Gastroesophageal sphincter (tissue), 4 donors: ENCODE measurements around the gene DRAP1. TPM values are rescaled to one million over a fixed set of nuclear protein-coding genes. Genes with fewer than 3 reads are reported as not detected.
"Not testable (repeated sequence)": the region's sequence is repeated elsewhere in the genome, so short reads cannot be mapped to it uniquely, and the experiment has no call there.

Experiments
- ATAC-seq: fragments of 150-250 bp; one replicate; pipeline ENCODE4 v1.9.1; 2016; ENCODE audit warnings: mild to moderate bottlenecking, moderate library complexity
- H3K27ac ChIP-seq, 4 donors: fragments of 200-600 bp; sonication (generic) in 3 of 4; 1 replicate in 3 of 4; 2 replicates in 1 of 4; pipeline ENCODE4 v1.5.1; 2016 to 2019
- H3K27me3 ChIP-seq: fragments of 200-600 bp; sonication (generic); one replicate; pipeline ENCODE4 v1.5.1; 2019
- H3K36me3 ChIP-seq, 2 donors: fragments of 200-600 bp; sonication (generic); one replicate each; pipeline ENCODE4 v1.5.1; 2019; ENCODE audit warnings: control low read depth in 1 of 2
- H3K4me1 ChIP-seq, 3 donors: fragments of 200-600 bp; sonication (generic); 1 replicate in 2 of 3; 2 replicates in 1 of 3; pipeline ENCODE4 v1.5.1; 2016 to 2019; ENCODE audit warnings: control low read depth in 2 of 3
- H3K4me3 ChIP-seq, 2 donors: fragments of 200-600 bp; sonication (generic); one replicate each; pipeline ENCODE4 v1.5.1; 2019; ENCODE audit warnings: mild to moderate bottlenecking in 1 of 2, moderate library complexity in 1 of 2
- H3K9me3 ChIP-seq, 3 donors: fragments of 200-600 bp; sonication (generic); one replicate each; pipeline ENCODE4 v1.5.1; 2017 to 2019; ENCODE audit warnings: control low read depth in 2 of 3
- EP300 ChIP-seq: sonication (generic); formaldehyde crosslinking; IDR thresholded peaks from one replicate; pipeline ENCODE4 v1.6.1; 2017; ENCODE audit warnings: antibody characterized with exemption, mild to moderate bottlenecking
- POLR2A ChIP-seq, 2 donors: fragments of 450-650 bp; IDR thresholded peaks; one replicate each; pipeline ENCODE4 v1.6.1; 2017; ENCODE audit warnings: antibody characterized with exemption in 2 of 2, mild to moderate bottlenecking in 2 of 2, moderate library complexity in 1 of 2
- POLR2AphosphoS5 ChIP-seq: sonication (generic); formaldehyde crosslinking; IDR thresholded peaks from one replicate; pipeline ENCODE4 v1.6.1; 2017; ENCODE audit warnings: antibody characterized with exemption
- WGBS, 2 donors: methylation state at CpG; one replicate each; pipeline ENCODE4 v1.1.5; 2018; ENCODE audit warnings: low coverage in 1 of 2; 5-methylcytosine and 5-hydroxymethylcytosine counted together
- total RNA-seq, 4 donors: library from RNA; depleted of rRNA; stranded (reverse); fragments of >200 nt; gene quantifications; one replicate each; pipeline ENCODE4 v1.1.0, GENCODE V29; 2016
- TF ChIP-seq, protein P1 (sequence below), 4 experiments: fragments of 200-600 bp in 2 of 4; fragments of 450-650 bp in 2 of 4; sonication (generic) in 1 of 4; IDR thresholded peaks; one replicate each; pipeline ENCODE4 v1.5.1; 2017 to 2019; ENCODE audit warnings: antibody characterized with exemption in 4 of 4, mild to moderate bottlenecking in 2 of 4, moderate library complexity in 2 of 4

The DRAP1 gene
- total RNA-seq, 4 donors from 2014 or later, result 80.2 to 118 (median 98.8) TPM

DNA sequence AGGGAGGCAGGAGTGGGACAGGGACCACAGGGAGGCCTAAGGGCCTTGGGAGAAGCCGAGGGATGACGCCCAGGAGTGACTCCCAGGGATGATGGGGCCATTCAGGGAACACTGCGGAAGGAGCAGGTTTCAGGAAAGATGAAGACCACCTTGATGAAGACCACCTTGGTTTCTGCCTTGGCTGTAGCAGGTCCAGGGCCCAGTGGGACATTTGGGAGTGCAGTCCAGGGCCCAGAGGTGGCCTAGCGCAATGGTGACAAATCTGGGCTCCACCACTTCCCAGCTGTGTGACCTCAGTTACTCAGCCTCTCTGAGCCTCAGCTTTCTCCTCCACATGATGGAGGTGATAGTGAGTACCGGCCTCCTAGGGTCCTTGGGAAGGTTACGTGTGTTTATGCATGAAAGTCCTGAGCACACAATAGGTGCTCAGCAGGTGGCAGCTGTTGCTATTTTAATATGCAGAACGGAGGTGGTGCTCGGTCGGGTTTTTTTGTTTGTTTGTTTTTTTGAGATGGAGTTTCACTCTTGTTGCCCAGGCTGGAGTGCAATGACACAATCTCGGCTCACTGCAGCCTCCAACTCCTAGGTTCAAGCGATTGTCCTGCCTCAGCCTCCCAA, 26.8 kb downstream of the DRAP1 start:
- Histone ChIP-seq H3K4me3 (no peak overlapping the region), H3K36me3 (no peaks in the 10 kb centered on the region), H3K4me1 (no peaks in the 10 kb centered on the region), H3K27ac (no peak overlapping the region), H3K27me3 (peaks cover 14% of the 10 kb centered on the region), H3K9me3 (no peaks in the 10 kb centered on the region)
- TF ChIP-seq, protein P1, sequence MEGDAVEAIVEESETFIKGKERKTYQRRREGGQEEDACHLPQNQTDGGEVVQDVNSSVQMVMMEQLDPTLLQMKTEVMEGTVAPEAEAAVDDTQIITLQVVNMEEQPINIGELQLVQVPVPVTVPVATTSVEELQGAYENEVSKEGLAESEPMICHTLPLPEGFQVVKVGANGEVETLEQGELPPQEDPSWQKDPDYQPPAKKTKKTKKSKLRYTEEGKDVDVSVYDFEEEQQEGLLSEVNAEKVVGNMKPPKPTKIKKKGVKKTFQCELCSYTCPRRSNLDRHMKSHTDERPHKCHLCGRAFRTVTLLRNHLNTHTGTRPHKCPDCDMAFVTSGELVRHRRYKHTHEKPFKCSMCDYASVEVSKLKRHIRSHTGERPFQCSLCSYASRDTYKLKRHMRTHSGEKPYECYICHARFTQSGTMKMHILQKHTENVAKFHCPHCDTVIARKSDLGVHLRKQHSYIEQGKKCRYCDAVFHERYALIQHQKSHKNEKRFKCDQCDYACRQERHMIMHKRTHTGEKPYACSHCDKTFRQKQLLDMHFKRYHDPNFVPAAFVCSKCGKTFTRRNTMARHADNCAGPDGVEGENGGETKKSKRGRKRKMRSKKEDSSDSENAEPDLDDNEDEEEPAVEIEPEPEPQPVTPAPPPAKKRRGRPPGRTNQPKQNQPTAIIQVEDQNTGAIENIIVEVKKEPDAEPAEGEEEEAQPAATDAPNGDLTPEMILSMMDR (IDR thresholded peaks at IDR 0.05), result no peak
- TF ChIP-seq EP300, result no peak
- TF ChIP-seq POLR2AphosphoS5, result no peak
- no peak for TF ChIP-seq POLR2A (IDR thresholded peaks at IDR 0.05)
- ATAC-seq, result no peak
- WGBS, 2 donors, result 82 to 85% methylated on average over 2 to 8 of the region's 11 CpGs

DNA sequence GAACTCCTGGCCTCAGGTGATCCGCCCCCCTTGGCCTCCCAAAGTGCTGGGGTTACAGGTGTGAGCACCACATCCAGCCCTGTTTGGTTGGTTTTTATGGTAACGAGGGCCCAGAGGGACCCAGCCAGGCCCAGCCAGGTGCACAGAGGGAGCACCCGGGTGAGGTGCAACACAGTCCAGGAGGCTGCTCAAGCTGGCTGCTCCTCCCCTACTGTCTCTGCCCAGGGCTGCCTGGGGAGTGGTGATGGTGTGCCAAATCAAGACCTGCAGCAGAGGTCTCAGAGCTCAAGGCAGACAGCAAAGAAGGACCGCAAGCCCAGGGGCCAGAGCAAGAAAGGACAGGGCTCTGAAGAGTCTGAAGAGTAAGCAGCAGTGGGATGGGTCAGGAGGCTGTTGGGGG, 27.4 kb downstream of the DRAP1 start:
- H3K4me3 ChIP-seq, result no peak overlapping the region
- H3K27me3 ChIP-seq, result peaks cover 16% of the 10 kb centered on the region
- 100% methylated on average over 1 of the region's 4 CpGs; no CpG with 5 or more reads in 1 of the 2 donors for WGBS, 2 donors
- no peaks in the 10 kb centered on the region for H3K36me3 ChIP-seq
- TF ChIP-seq EP300, result no peak
- no peak for ATAC-seq
- H3K27ac ChIP-seq, result no peak overlapping the region
- H3K9me3 ChIP-seq, result no peaks in the 10 kb centered on the region
- no peaks in the 10 kb centered on the region for H3K4me1 ChIP-seq

DNA sequence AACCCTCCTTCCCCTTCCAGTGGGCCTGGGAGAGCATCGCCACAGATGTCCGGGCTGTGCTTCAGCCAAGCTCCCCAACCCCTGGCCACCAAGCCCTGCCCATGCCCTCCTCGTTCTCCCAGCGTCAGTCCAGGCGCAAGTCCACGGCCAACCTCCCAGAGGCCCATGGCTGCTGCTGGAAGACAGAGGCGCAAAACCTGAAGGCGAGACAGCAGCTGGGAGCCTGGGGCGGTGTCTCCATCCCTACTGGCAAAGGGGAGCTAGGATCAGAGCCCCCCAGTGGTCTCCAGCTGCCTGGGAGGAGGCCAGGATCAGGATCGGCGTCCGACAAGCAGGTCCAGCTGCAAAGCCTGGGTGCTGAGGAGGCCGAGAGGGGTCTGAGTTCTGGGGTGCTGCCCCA, 27.9 kb downstream of the DRAP1 start:
- no peaks in the 10 kb centered on the region for H3K36me3 ChIP-seq
- ATAC-seq, result no peak
- TF ChIP-seq, protein P1 (IDR thresholded peaks at IDR 0.05), result no peak
- no peak for TF ChIP-seq EP300
- TF ChIP-seq POLR2AphosphoS5, result no peak
- TF ChIP-seq POLR2A (IDR thresholded peaks at IDR 0.05), result no peak
- H3K4me3 ChIP-seq, result no peak overlapping the region
- no peak overlapping the region for H3K27ac ChIP-seq
- peaks cover 19% of the 10 kb centered on the region for H3K27me3 ChIP-seq
- H3K9me3 ChIP-seq, result no peaks in the 10 kb centered on the region
- H3K4me1 ChIP-seq, result no peaks in the 10 kb centered on the region
- WGBS, 2 donors, result 43 to 46% methylated on average over 2 to 4 of the region's 13 CpGs

DNA sequence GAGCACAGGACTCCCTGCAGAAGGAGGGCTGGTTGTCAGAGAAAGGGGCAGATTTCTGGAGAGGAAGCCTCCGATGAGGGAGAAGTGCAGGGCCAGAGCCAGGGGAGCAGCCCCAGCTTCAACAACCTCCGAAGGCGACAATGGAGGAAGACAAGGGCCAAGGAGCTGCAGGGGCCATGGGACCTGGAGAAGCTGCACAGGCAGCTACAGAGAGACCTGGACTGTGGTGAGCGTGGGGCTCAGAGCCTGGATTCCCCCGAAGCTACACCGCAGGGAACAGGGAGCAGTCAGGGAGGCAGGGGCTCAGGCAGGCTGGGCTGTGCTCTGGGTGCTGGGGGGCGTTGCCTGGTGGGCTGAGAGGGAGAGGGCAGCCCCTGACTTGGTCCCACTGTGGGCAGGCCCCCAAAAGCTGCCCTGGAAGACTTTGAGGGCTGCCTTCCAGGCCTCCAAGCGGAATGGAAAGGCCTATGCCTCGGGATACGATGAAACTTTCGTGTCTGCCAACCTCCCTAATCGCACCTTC, 28.4 kb downstream of the DRAP1 start:
- Histone ChIP-seq H3K36me3 (no peaks in the 10 kb centered on the region), H3K4me3 (no peak overlapping the region), H3K27ac (no peak overlapping the region), H3K4me1 (no peaks in the 10 kb centered on the region), H3K27me3 (peaks cover 19% of the 10 kb centered on the region), H3K9me3 (no peaks in the 10 kb centered on the region)
- ATAC-seq, result no peak
- TF ChIP-seq EP300, result no peak
- no peak for TF ChIP-seq POLR2A (IDR thresholded peaks at IDR 0.05)
- no peak for TF ChIP-seq POLR2AphosphoS5
- TF ChIP-seq, protein P1 (IDR thresholded peaks at IDR 0.05), result no peak
- WGBS, 2 donors, result 77 to 82% methylated on average over 8 to 9 of the region's 12 CpGs

DNA sequence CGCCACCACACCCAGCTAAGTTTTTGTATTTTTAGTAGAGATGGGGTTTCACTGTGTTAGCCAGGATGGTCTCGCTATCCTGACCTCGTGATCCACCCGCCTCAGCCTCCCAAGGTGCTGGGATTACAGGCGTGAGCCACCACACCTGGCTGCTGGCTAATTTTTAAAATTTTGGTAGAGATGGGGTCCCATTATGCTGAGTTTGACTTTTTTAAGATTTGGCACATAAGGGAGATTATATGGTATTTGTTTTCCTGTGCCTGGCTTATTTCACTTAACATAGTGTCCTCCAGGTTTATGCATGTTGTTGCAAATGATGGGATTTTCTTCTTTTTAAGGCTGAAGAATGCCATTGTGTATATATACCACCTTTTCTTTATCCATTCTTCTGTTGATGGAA, 31.5 kb downstream of the DRAP1 start:
- not testable (repeated sequence) for H3K36me3 ChIP-seq, H3K27ac ChIP-seq, H3K4me1 ChIP-seq, ATAC-seq, H3K4me3 ChIP-seq, H3K9me3 ChIP-seq
- 92% methylated on average over 4 of the region's 5 CpGs; no CpG with 5 or more reads in 1 of the 2 donors for WGBS, 2 donors
- peaks cover 46% of the 10 kb centered on the region for H3K27me3 ChIP-seq

DNA sequence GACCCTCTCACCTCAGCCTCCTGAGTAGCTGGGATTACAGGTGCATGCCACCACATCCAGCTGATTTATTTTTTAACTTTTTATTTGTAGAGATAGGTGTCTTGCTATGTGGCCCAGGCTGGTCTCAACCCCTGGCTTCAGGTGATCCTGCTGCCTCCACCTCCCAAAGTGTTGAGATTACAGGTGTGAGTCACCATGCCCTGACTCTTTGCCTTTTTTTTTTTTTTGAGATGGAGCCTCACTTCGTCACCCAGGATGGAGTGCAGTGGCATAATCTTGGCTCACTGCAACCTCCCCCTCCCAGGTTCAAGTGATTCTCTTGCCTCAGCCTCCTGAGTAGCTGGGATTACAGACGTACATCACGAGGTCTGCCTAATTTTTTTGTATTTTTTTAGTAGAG, 32.4 kb downstream of the DRAP1 start:
- H3K4me1 ChIP-seq, H3K4me3 ChIP-seq, H3K36me3 ChIP-seq, H3K9me3 ChIP-seq, ATAC-seq, H3K27ac ChIP-seq: not testable (repeated sequence)
- 36 to 62% methylated on average over 3 of the region's 3 CpGs for WGBS, 2 donors
- H3K27me3 ChIP-seq, result peaks cover 53% of the 10 kb centered on the region
